Stimulated activated CD8-positive, alpha-beta memory T cell treated with anti-CD3 and anti-CD28 coated beads, Interleukin-7, amount 100 ng/mL, for 4 hours (primary cell): ENCODE data around the gene CDH13.

Experiments
- DNase-seq, 2 donors: peaks; one replicate each; pipeline ENCODE4 v3.0.0-alpha.2; 2020; ENCODE audit warnings: low read depth in 2 of 2

CDH13 gene

GRCh38 chr16:83116274-83116892, 489.6 kb downstream of the CDH13 start:
- no peak for DNase-seq

GRCh38 chr16:83117810-83118209, 491.0 kb downstream of the CDH13 start:
- DNase-seq = no peak

- DNase-seq = no peak
These were observed 491.6 kb downstream of the CDH13 start for GRCh38 chr16:83118365-83118764.

DNA sequence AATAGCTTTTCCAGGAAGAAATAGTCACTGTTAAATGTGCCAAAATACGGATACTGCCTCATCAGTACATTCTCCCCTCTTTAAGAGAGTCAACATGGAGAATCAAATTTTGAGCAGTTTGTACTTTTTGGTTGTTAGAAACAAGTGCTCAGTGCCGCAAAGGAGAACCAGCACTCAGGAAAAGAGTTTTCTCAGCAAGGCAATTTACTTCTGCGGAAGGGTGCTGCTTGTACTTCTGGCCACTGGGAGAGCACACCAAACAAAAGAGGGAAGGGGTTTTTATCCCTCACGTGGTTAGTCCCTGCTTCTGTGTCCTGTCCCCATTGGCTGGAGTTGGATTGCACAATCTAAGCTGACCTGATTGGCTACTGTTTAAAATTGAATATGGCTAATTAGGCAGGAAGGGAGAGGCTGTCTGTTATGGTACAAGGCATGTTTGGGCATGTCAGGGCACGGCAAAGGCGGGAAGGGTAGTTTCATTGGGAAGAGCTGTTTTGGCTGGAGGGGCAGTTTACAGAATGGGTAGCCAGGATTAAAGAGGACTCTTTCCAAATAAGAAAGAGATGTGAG, 499.3 kb downstream of the CDH13 start:
- DNase-seq = no peak

- no peak for DNase-seq
These were observed 501.3 kb downstream of the CDH13 start for GRCh38 chr16:83128041-83128440.

DNA sequence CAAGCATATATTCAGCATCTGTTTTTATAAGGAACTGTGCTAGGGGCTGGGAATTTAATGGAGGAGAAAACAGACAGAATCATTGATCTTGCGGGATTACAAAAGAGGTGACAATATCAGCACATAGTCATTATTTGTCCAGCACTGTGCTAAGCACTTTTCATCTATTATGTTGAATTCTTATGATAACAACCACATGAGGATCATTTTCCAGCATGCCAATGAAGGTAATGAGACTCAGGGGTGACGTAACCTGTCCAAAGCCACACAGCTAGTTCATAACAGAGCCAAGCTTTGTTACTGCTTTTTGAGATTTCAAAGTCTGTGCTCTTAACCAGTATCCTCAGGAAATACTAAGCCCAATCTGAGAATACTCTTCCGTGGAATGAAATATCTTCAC, 503.3 kb downstream of the CDH13 start:
- no peak for DNase-seq

DNA sequence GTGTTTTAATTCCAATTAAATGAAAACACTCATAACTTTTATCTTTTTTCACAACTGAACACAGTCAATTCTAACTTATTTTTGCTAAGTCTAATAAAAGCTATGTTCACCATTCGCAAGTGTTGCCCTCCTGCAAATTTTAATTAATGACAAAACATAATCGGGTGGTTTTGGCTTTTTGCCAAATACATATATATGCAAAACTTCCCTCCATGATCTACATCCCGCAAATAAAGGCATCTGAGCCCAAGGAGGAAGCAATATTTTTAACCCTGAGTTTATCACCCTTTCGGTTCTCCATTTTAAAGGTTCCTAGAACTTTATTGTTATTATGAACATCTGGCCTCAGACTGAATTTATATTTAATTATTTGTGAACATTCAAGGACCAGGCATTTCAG, 507.9 kb downstream of the CDH13 start:
- DNase-seq = no peak

DNA sequence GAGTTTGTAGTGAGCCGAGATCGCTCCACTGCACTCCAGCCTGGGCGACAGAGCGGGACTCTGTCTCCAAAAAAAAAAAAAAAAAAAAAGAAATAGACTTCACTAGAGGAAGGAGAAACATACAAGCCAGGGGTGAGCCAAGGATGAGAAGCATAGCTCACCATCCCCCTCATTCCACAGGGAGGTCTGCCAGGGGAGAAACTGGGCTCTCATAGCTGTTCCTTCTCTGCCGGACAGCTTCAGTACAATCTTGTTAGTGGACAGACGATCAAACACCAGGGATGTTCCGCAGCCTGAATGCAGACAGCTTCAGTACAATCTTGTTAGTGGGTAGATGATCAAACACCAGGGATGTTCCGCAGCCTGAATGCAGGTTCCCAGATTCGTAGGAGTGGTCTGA, 509.6 kb downstream of the CDH13 start:
- DNase-seq = no peak

GRCh38 chr16:83136924-83137323, 510.2 kb downstream of the CDH13 start:
- DNase-seq = no peak

GRCh38 chr16:83137326-83137781, 510.6 kb downstream of the CDH13 start:
- DNase-seq = peak in 1 of 2 donors; percentile 4

- no peak for DNase-seq
These were observed 511.1 kb downstream of the CDH13 start for GRCh38 chr16:83137894-83138293.

- no peak for DNase-seq
These were observed 511.7 kb downstream of the CDH13 start for GRCh38 chr16:83138512-83138911.

DNA sequence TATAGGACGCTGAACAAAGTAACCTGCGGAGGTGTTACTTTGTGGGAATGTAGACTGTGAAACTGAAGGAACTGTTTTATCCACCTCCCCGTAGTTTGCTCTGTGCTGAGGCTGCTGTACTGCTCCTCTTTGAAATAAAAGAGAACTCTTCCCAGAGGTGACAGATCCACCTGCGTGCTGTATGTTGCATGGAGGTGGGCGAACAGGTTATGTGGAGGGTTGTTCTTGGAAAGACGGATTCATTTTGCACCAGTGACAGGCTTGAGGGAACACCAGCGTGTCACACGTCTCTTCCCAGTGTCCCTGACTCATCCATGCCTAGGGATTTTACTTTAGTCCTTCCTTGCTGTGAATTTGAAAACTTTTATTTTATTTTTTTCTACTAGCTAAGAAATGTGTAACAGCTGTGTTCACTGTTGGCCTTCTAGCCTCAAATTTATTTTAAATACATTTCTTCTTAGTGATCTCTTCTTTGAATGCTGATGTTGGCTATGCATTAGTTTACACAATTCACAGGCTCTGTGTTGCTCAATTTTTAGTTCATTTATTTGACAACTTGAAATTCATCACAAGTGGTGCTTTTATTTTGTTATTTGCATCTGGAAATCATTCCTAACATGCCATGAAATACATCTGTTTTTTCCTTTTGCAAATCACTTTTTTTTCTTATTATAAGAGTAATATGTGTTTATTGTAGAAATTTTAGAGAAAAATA, 512.4 kb downstream of the CDH13 start:
- no peak for DNase-seq

- no peak for DNase-seq
These were observed 517.0 kb downstream of the CDH13 start for GRCh38 chr16:83143788-83144187.

GRCh38 chr16:83145297-83145696, 518.5 kb downstream of the CDH13 start:
- no peak for DNase-seq

- no peak for DNase-seq
These were observed 520.5 kb downstream of the CDH13 start for GRCh38 chr16:83147244-83147643.

- no peak for DNase-seq
These were observed 531.7 kb downstream of the CDH13 start for GRCh38 chr16:83158320-83158957.

- DNase-seq = no peak
These were observed 532.3 kb downstream of the CDH13 start for GRCh38 chr16:83159049-83159448.

GRCh38 chr16:83160287-83161020, 533.7 kb downstream of the CDH13 start:
- no peak for DNase-seq

GRCh38 chr16:83162791-83163190, 536.0 kb downstream of the CDH13 start:
- no peak for DNase-seq

- no peak for DNase-seq
These were observed 538.0 kb downstream of the CDH13 start for GRCh38 chr16:83164816-83165215.

DNA sequence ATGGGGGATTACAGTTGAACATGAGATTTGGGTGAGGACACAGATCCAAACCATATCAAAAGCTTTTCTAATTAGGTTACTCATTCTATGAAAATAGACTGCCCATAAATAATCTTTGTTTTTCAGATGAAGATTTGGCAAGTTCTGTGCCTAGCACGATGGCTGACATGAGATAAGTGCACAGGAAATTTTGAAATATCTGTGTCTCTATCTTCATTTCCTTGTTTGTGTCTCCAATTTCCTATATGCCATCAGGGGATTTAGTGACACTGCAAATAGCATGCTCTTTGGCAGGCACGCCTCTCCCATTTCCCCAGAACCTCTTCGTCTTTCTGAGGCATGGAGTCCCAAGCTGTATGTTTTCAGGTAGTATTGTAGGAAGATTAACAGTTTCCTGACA, 544.6 kb downstream of the CDH13 start:
- DNase-seq = no peak
